ENCODE results near the gene CACNB4. TPM values are rescaled to one million over a fixed set of nuclear protein-coding genes. Genes with fewer than 3 reads are reported as not detected.

CACNB4 gene
- total RNA-seq, 1 experiment from 2014 or later: 2.0 TPM

GRCh38 chr2:151816843-151817242, 282.0 kb downstream of the CACNB4 start:
- H3K27me3 ChIP-seq (ENCODE audit: insufficient read depth, low read length): no peaks in the 10 kb centered on the region
- BruUV-seq (replicated peaks): no TSS peak
- no peaks in the 10 kb centered on the region for H3K9me2 ChIP-seq (ENCODE audit: insufficient read depth)
- H3K4me2 ChIP-seq (ENCODE audit: low read length): no peak overlapping the region
- H4K20me1 ChIP-seq (ENCODE audit: insufficient read depth): 0 out of 2 replicates have a peak, but pooled peaks cover 4% of the 10 kb centered on the region
- H3K9me3 ChIP-seq (ENCODE audit: control insufficient read depth in 1 of 2, insufficient read depth in 1 of 2, low read depth in 1 of 2, low read length in 2 of 2): no peaks in the 10 kb centered on the region
- no peak for TF ChIP-seq ZBTB33 (IDR thresholded peaks at IDR 0.05; ENCODE audit: extremely low read depth, insufficient replicate concordance, low read length)
- TF ChIP-seq EZH2 (IDR thresholded peaks at IDR 0.05): no peak
- TF ChIP-seq MAX (IDR thresholded peaks at IDR 0.05): no peak
- no peak for TF ChIP-seq EGR1 (IDR thresholded peaks at IDR 0.05; ENCODE audit: low read depth)
- no peak for TF ChIP-seq ZFX (IDR thresholded peaks at IDR 0.05)
- TF ChIP-seq TCF7L2 (IDR thresholded peaks at IDR 0.05; ENCODE audit: borderline replicate concordance, extremely low read depth, insufficient read depth, insufficient read length): no peak
- TF ChIP-seq SIN3A (IDR thresholded peaks at IDR 0.05; ENCODE audit: low read depth): no peak
- ATAC-seq: no peak
- peaks cover 77% of the 10 kb centered on the region for H3K79me2 ChIP-seq (ENCODE audit: insufficient read depth, low read length)
- CTCF ChIA-PET: no interaction called here
- no peak overlapping the region for H3K27ac ChIP-seq (ENCODE audit: low read depth, low read length)
- no peak overlapping the region for H2AFZ ChIP-seq (ENCODE audit: low read depth, low read length, poor library complexity, severe bottlenecking)
- intact Hi-C loops (cut with micrococcal nuclease): no loop called here
- H3K9ac ChIP-seq (ENCODE audit: low read length): no peak overlapping the region
- H3K4me1 ChIP-seq (ENCODE audit: control insufficient read depth in 1 of 2, insufficient read depth in 2 of 2, low read length in 2 of 2): no peaks in the 10 kb centered on the region
- POLR2A ChIA-PET: interaction anchor here (1.1 kb wide), 1 partner anchor 11 kb away, joined by 4 read pairs; the partner anchor contains the start of gene ARL5A
- peaks cover 6 to 17% of the 10 kb centered on the region in 2 experiments; a peak in 2 of 4 replicates for H3K36me3 ChIP-seq (ENCODE audit: control insufficient read depth in 1 of 2, insufficient read depth in 2 of 2, low read length in 2 of 2)
- no peak overlapping the region for H3K4me3 ChIP-seq (replicated peaks in 1 of 2; ENCODE audit: low read depth in 1 of 2, low read length in 2 of 2)
- no peak for DNase-seq (ENCODE audit: low read depth, low spot score)
- RAD21 ChIA-PET (ENCODE audit: low non-redundant PET in 1 of 2, low total read pairs in 2 of 2, uncharacterized antibody in 2 of 2, unreplicated experiment in 2 of 2): no interaction called here

All from HCT116 (cell line).